Activated CD4-positive, alpha-beta memory T cell treated with anti-CD3 and anti-CD28 coated beads, Interleukin-2, amount 10 ng/mL, durations not matched to agents 7 days and 5 days (primary cell): ENCODE data around the gene ZNG1A. TPM values are rescaled to one million over a fixed set of nuclear protein-coding genes. Genes with fewer than 3 reads are reported as not detected.
"Not testable (repeated sequence)": the region's sequence is repeated elsewhere in the genome, so short reads cannot be mapped to it uniquely, and the experiment has no call there.

ENCODE experiments used
- CTCF ChIA-PET: fragments of 350-600 bp; sonication (Branson Sonifier 250); formaldehyde crosslinking; loops from one replicate; lab custom pipeline; 2021; ENCODE audit warnings: antibody characterized with exemption, inconsistent platforms; lab: Charles Lee
- POLR2A ChIA-PET: fragments of 350-600 bp; sonication (Branson Sonifier 250); formaldehyde crosslinking; loops from one replicate; lab custom pipeline; 2021; ENCODE audit warnings: antibody characterized with exemption; lab: Charles Lee
- DNase-seq: peaks from one replicate; pipeline ENCODE4 v3.0.0-alpha.2; 2020
- H3K27ac Mint-ChIP-seq: one replicate; pipeline ENCODE4 v1.8.0; 2021; ENCODE audit warnings: mild to moderate bottlenecking, mixed read lengths
- H3K27me3 Mint-ChIP-seq: one replicate; pipeline ENCODE4 v1.8.0; 2021; ENCODE audit warnings: mixed read lengths
- H3K36me3 Mint-ChIP-seq: one replicate; pipeline ENCODE4 v1.8.0; 2021; ENCODE audit warnings: low read depth, mixed read lengths
- H3K4me1 Mint-ChIP-seq: one replicate; pipeline ENCODE4 v1.8.0; 2021; ENCODE audit warnings: mixed read lengths
- H3K4me3 Mint-ChIP-seq: one replicate; pipeline ENCODE4 v1.8.0; 2021; ENCODE audit warnings: mild to moderate bottlenecking, mixed read lengths
- H3K9me3 Mint-ChIP-seq: one replicate; pipeline ENCODE4 v1.8.0; 2021; ENCODE audit warnings: mixed read lengths
- total RNA-seq, 2 experiments: library from RNA; stranded (reverse); gene quantifications; one replicate each; pipeline ENCODE4 v1.2.3, GENCODE V29; 2021

Gene ZNG1A
- total RNA-seq, 2 experiments from 2014 or later = 25.0 to 25.4 TPM

DNA sequence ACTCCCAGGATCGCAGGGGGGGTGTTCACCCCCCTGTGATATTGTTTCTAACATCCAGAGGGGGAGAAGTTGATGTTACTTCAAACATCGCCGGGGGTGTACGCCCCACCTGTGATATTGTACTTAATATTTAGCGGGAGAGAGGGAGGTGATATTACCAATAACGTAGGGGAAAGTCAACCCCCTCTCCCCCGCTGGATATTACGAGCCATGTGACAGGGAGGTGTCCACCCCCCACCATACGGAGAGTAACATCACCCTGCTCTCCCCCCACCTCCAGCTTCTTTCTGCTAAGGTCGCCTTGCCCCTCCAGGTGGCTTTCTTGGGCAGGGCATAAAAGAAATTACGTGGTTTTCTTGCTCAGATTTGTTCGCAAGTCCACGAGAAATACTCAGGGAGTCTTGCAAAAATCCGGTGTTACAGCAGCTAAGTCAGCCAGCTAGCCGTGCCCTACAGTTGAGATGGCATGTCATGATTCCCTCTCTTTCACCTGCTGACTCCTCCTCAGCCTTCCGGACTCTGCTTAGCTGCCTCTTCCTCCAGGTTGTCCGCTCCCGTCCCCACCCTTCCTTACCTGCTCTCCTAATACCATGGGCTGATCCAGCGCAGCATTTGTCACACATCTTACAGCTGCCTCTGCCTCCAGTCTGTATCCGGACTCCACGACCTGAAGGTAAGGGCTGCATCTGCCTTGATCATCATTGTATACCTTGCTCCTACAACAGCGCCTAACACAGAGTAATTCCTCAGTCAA is 69.9 kb downstream of the ZNG1A start:
- H3K4me1 Mint-ChIP-seq, H3K36me3 Mint-ChIP-seq, CTCF ChIA-PET, H3K4me3 Mint-ChIP-seq, H3K27ac Mint-ChIP-seq, DNase-seq, POLR2A ChIA-PET, H3K9me3 Mint-ChIP-seq: not testable (repeated sequence)
- H3K27me3 Mint-ChIP-seq = peaks cover 42% of the 10 kb centered on the region

DNA sequence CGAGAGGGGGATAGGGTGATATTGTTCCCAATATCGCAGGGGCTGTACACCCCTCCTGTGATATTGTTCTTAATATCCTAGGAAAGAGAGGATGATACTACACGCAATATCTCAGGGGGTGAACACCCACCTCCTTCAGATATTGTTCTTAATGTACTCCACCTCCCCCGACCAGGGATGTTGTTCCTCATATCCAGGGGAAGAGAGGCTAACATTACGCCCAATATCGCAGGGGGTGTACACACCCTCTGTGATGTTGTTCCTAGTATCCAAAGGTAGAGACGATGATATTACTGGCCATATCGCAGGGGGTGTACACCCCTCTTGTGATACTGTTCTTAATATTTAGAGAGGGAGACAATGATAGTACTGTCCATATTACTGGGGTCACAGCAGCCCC is 72.9 kb downstream of the ZNG1A start:
- CTCF ChIA-PET, H3K4me1 Mint-ChIP-seq, H3K36me3 Mint-ChIP-seq, POLR2A ChIA-PET, DNase-seq, H3K4me3 Mint-ChIP-seq, H3K27ac Mint-ChIP-seq, H3K9me3 Mint-ChIP-seq: not testable (repeated sequence)
- peaks cover 34% of the 10 kb centered on the region for H3K27me3 Mint-ChIP-seq

DNA sequence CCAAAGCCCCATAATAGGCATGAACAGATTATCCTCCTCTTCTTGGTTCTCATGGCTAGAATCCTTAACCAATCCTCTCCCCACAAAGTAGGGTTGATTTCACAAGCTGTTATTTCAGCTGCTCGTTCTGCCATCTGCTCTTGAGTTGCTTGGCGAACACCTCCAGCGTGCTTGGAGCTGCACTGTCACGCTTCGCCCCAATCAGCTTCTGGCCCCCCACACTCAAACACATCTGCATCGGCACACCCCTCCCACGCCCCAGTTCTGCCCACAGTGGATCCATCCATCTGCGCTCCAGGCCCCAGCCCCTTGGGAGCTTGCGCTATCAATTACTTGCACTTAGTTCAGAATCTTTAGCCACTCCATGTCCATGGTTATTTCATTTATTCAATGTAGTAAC is 78.4 kb downstream of the ZNG1A start:
- H3K27ac Mint-ChIP-seq, DNase-seq, H3K9me3 Mint-ChIP-seq, POLR2A ChIA-PET, CTCF ChIA-PET, H3K4me3 Mint-ChIP-seq, H3K4me1 Mint-ChIP-seq, H3K36me3 Mint-ChIP-seq, H3K27me3 Mint-ChIP-seq: not testable (repeated sequence)

DNA sequence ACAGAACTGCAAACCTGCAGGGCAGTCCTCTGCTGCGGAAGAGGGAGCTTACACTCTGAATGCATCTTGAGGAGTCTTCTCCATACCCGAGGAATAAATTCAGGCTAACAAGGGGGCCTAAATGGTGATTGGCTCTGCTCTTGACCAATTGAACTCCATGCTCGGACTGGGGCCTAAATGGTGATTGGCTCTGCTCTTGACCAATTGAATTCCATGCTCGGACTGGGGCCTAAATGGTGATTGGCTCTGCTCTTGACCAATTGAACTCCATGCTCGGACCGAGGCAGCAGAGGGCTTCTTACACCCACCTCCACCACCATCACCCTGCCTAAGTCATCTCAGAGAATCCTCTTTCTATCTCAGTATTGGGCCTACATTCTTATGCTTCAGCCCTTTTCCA is 79.0 kb downstream of the ZNG1A start:
- H3K27ac Mint-ChIP-seq, CTCF ChIA-PET, H3K36me3 Mint-ChIP-seq, POLR2A ChIA-PET, H3K9me3 Mint-ChIP-seq, H3K4me3 Mint-ChIP-seq, H3K27me3 Mint-ChIP-seq, DNase-seq: not testable (repeated sequence)
- peaks cover 11% of the 10 kb centered on the region for H3K4me1 Mint-ChIP-seq

DNA sequence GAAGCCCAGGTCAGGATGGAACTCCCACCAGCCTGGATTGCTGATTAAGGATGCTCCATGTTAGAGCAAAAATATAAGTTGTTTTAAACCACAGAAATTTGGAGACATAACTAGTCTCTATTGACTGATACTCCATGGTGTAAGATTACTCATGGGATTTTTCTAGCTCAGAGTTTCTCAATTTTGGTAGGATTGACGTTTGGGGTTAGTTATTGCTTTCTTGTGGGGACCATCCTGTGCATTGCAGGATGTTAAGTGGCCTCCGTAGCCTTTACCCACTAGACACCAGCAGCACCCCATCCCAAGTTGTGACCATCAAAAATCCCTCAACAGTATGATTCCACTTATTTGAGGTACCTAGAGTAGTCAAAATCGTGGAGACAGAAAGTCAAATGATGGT is 80.1 kb downstream of the ZNG1A start:
- H3K27me3 Mint-ChIP-seq, H3K36me3 Mint-ChIP-seq, POLR2A ChIA-PET, DNase-seq, H3K27ac Mint-ChIP-seq, H3K9me3 Mint-ChIP-seq, H3K4me3 Mint-ChIP-seq, CTCF ChIA-PET: not testable (repeated sequence)
- H3K4me1 Mint-ChIP-seq = peaks cover 11% of the 10 kb centered on the region

DNA sequence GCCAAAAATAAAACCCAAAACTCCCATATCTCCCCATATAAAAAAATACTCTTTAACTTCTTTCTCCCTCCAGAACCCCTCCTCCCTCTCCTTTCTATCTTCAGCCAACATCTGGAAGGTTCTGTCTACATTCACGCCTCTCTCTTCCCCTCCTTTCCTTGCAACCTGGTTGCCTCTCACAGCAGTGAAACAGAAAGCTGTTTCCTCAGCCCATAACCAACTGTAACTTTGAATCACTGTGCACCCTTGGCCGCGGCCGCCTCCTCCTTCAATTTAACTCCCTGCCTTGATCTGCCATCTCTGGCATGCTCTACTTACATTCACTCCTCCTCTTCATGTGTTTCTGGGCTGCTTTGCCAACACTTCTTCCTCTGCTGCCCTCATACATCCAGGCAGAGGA is 83.9 kb downstream of the ZNG1A start:
- H3K27me3 Mint-ChIP-seq, CTCF ChIA-PET, POLR2A ChIA-PET, H3K9me3 Mint-ChIP-seq, H3K36me3 Mint-ChIP-seq, H3K4me3 Mint-ChIP-seq, DNase-seq, H3K27ac Mint-ChIP-seq: not testable (repeated sequence)
- peaks cover 11% of the 10 kb centered on the region for H3K4me1 Mint-ChIP-seq

DNA sequence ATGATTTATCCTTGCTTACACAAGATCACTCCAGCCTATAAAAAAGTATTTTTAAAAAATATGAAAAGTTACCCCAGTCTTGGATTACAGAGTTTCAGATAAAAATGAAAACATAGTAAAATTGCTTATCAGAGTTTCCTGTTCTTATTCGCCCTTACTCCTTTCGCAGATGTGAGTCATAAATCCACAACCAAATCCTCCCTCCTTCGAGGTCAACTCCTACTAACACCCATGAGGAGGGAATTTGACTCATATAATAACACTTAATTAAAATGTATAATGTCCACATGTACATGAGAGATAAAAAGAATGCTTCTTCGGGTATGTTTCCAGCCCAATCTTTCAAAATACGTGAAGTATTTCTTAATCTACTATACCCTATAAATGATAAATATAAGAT is 84.5 kb downstream of the ZNG1A start:
- H3K27me3 Mint-ChIP-seq, H3K9me3 Mint-ChIP-seq, POLR2A ChIA-PET, H3K27ac Mint-ChIP-seq, CTCF ChIA-PET, DNase-seq, H3K4me3 Mint-ChIP-seq, H3K36me3 Mint-ChIP-seq, H3K4me1 Mint-ChIP-seq: not testable (repeated sequence)

DNA sequence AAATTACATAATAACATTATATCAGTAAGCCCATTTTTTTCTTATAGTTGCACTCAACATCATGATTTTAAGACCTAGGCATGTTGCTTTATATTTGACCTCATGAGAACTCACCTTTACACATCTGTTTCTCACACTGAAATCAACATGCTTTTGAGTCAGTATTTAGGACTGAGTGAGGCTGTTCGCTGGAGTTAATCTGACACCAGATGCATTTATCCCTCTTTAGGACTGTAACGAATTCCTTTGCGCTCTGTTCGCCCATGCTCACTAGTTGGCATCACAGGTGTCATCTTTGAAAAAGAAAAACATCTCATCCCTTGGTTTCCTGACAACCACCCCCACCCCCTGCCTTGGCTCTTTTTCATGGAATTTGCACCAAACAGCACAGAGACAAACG is 84.9 kb downstream of the ZNG1A start:
- CTCF ChIA-PET, H3K4me3 Mint-ChIP-seq, H3K9me3 Mint-ChIP-seq, H3K27ac Mint-ChIP-seq, H3K27me3 Mint-ChIP-seq, POLR2A ChIA-PET, H3K36me3 Mint-ChIP-seq, H3K4me1 Mint-ChIP-seq, DNase-seq: not testable (repeated sequence)

DNA sequence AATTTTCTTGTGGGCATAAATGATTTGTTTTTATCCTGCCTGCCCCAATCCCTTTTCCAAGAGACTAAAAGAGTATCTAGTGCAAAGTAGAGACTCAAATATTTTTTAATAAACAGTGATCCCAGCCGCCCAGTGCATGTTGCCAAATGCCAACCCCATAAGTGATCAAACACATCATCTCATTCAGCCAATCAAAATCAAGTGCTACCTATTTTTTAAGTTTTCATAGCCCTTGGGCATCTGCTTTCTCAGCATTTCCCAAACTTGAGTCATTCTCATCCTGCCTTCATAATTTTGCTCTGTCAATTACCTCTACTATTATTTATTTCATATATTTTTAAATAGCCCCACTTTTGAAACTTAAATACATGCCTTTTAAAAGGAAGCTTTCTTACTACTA is 88.0 kb downstream of the ZNG1A start:
- H3K36me3 Mint-ChIP-seq, H3K9me3 Mint-ChIP-seq, CTCF ChIA-PET, H3K27ac Mint-ChIP-seq, H3K27me3 Mint-ChIP-seq, H3K4me1 Mint-ChIP-seq, H3K4me3 Mint-ChIP-seq, POLR2A ChIA-PET, DNase-seq: not testable (repeated sequence)

DNA sequence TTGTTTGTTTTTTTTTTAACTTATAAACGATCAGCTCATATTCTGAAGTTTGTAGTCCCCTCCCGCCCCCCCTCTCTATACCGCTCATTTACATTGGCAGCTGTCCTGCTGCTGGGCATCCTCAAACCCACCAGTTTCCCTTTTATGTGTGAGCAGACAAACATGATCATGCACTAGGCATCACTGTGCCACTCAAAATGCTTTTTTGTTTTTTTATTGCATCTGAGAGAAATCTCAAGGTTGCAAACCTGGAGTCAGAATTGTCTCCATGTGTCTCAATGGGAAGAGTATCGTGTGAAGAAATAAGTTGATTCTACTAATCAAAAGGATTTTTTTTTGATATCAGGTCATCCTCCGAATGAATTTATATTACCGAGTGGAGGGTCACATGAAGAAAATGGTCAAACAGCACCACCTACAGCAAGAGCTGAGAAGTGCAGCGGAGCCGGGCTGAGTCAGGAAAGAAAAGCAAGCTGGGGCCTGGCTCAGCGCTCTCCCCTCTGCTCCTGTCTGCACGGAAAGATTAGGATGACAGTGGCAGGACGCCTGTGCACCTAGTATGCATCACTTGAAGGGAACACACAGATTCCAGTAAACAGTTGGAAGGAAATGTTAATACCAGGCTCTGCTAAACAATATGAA is 90.3 kb downstream of the ZNG1A start:
- H3K27ac Mint-ChIP-seq, H3K36me3 Mint-ChIP-seq, POLR2A ChIA-PET, DNase-seq, H3K4me1 Mint-ChIP-seq, H3K27me3 Mint-ChIP-seq, H3K4me3 Mint-ChIP-seq, CTCF ChIA-PET, H3K9me3 Mint-ChIP-seq: not testable (repeated sequence)

DNA sequence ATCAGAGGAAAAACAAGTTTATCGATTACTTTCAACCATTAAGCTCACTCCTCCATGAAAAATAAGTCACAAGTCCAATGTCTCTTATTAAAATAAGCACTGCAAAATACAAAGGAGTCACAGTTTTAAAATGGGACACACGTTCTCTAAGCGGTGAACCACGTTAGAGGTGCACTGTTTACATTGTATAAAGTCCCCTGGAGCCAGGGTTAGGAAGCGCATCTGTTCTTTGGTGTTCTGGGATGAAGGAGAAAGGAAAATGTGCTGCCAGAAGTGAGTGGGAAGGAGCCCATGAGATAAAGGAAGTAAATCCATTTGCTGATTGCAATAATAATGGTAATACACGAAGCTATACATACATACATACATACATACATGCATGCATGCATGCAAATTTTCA is 91.0 kb downstream of the ZNG1A start:
- H3K36me3 Mint-ChIP-seq, CTCF ChIA-PET, H3K4me3 Mint-ChIP-seq, DNase-seq, H3K9me3 Mint-ChIP-seq, H3K4me1 Mint-ChIP-seq, H3K27ac Mint-ChIP-seq, H3K27me3 Mint-ChIP-seq, POLR2A ChIA-PET: not testable (repeated sequence)

DNA sequence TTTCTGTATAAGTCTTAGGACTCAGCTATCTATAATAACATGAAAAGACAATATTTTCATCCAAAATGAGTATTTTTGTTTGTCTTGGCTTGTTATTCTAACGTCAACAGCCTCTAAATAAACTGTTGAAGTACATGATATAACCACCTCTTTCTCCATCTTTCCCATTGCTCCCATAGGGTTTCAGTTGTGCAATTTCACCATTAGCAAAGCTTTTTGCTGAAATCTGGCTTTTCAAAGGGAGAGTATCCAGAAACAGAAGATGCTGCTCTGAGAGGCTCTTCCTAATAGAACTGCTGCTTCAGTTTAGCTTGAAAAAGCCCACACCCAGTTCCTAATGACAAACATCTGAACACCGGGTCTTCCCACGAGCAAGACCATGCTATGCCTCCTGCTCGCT is 91.8 kb downstream of the ZNG1A start:
- CTCF ChIA-PET = not testable (repeated sequence)

DNA sequence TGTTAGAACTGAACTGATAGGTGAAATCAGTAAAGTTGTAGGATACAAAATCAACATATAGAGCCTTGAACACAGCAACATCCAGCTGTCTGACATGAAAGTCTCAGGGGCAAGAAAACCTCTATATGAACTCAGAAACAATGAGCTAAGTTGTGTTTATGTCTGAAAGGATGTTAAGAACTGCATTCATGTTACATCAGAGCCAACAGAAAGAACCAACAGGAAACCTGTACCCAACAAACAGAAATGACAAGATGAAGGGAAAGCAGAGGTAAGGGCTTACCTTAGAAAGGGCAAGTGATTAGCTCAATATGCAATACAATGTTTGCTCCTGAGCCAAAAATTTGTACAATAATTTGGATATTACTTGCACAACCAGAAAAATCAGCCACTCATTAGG is 92.2 kb downstream of the ZNG1A start:
- H3K27me3 Mint-ChIP-seq, DNase-seq, H3K4me3 Mint-ChIP-seq, POLR2A ChIA-PET, H3K27ac Mint-ChIP-seq, H3K4me1 Mint-ChIP-seq, H3K36me3 Mint-ChIP-seq, CTCF ChIA-PET, H3K9me3 Mint-ChIP-seq: not testable (repeated sequence)

More for the DNA sequence above, 91.8 kb downstream of the ZNG1A start:
- H3K27ac Mint-ChIP-seq, H3K27me3 Mint-ChIP-seq, H3K36me3 Mint-ChIP-seq, H3K4me3 Mint-ChIP-seq, H3K4me1 Mint-ChIP-seq, DNase-seq, H3K9me3 Mint-ChIP-seq, POLR2A ChIA-PET: not testable (repeated sequence)
